Panc1 (cell line): ENCODE results near the gene PPP2R2B. TPM values are rescaled to one million over a fixed set of nuclear protein-coding genes. Genes with fewer than 3 reads are reported as not detected.

Source experiments
- ATAC-seq: fragments of 200-7000 bp; cut with Tn5 transposase; 2 replicates; pipeline ENCODE4 v1.9.1; 2020; ENCODE audit warnings: mild to moderate bottlenecking, moderate library complexity
- BruUV-seq: library from RNA; stranded (reverse); fragments of 400-500 nt; replicated peaks from 2 replicates; lab custom pipeline; 2021; lab: Mats Ljungman, UMichigan
- CTCF ChIA-PET: fragments of 300-600 bp; sonication (Branson Sonifier 250); formaldehyde crosslinking; loops from one replicate; lab custom pipeline; 2022; ENCODE audit warnings: antibody characterized with exemption; lab: Charles Lee
- POLR2A ChIA-PET: fragments of 300-600 bp; sonication (Branson Sonifier 250); formaldehyde crosslinking; loops from one replicate; lab custom pipeline; 2022; ENCODE audit warnings: antibody characterized with exemption; lab: Charles Lee
- DNase-seq: peaks from one replicate; pipeline ENCODE4 v3.0.0-alpha.2; 2010; ENCODE audit warnings: low read depth, low spot score
- H3K27ac ChIP-seq: 2 replicates; pipeline ENCODE4 v1.5.1; 2011; ENCODE audit warnings: mild to moderate bottlenecking, low read length, inconsistent platforms
- H3K27me3 ChIP-seq: fragments of 200-500 bp; sonication (Bioruptor generic); 2 replicates; pipeline ENCODE4 v1.6.0; 2014; ENCODE audit warnings: low read length, inconsistent platforms; ENCODE audit not compliant: control insufficient read depth, insufficient read depth
- H3K36me3 ChIP-seq: fragments of 200-500 bp; sonication (Bioruptor generic); 2 replicates; pipeline ENCODE4 v1.5.1; 2014; ENCODE audit warnings: inconsistent platforms, mild to moderate bottlenecking, low read length, moderate library complexity; ENCODE audit not compliant: control insufficient read depth, insufficient read depth
- H3K4me1 ChIP-seq: 2 replicates; pipeline ENCODE4 v1.5.1; 2011; ENCODE audit warnings: inconsistent platforms, mild to moderate bottlenecking, low read length, moderate library complexity; ENCODE audit not compliant: control insufficient read depth, insufficient read depth
- H3K4me3 ChIP-seq, 2 experiments: 2 replicates each; pipeline ENCODE4 v1.5.1; 2011 to 2012; ENCODE audit warnings: low read depth in 2 of 2, low read length in 2 of 2, mild to moderate bottlenecking in 2 of 2, inconsistent platforms in 1 of 2, moderate library complexity in 1 of 2
- H3K9me3 ChIP-seq: fragments of 200-500 bp; sonication (Bioruptor generic); 2 replicates; pipeline ENCODE4 v1.5.1; 2014; ENCODE audit warnings: low read depth, mild to moderate bottlenecking, inconsistent platforms, low read length, moderate library complexity; ENCODE audit not compliant: control insufficient read depth, insufficient read depth
- POLR2AphosphoS5 ChIP-seq: IDR thresholded peaks from 2 replicates; pipeline ENCODE4 v1.6.1; 2012; ENCODE audit warnings: mild to moderate bottlenecking, low read depth, low read length, moderate library complexity
- SIN3A ChIP-seq: IDR thresholded peaks from 2 replicates; pipeline ENCODE4 v1.6.1; 2012; ENCODE audit warnings: low read depth, mild to moderate bottlenecking, low read length, moderate library complexity, borderline replicate concordance; ENCODE audit not compliant: insufficient read depth
- TCF7L2 ChIP-seq: IDR thresholded peaks from 2 replicates; pipeline ENCODE4 v1.6.1; 2011; ENCODE audit warnings: mild to moderate bottlenecking, low read depth, low read length, inconsistent platforms
- in situ Hi-C: cut with HindIII; loops from 2 replicates; pipeline ENCODE4 v1.10.0; 2016; ENCODE audit warnings: low sequenced_read_pairs, low pct_unique_long_range_greater_than_20kb
- intact Hi-C: fragments of 100-400 bp; cut with micrococcal nuclease; formaldehyde crosslinking; loops from one replicate; pipeline ENCODE4 v1.10.0; 2022; ENCODE audit not compliant: unreplicated experiment
- total RNA-seq: library from RNA; stranded (reverse); gene quantifications from one replicate; pipeline ENCODE4 v1.2.1, GENCODE V29; 2021; ENCODE audit not compliant: unreplicated experiment
- TF ChIP-seq, protein P1 (sequence below): fragments of 450-650 bp; IDR thresholded peaks from 2 replicates; pipeline ENCODE4 v1.5.1; 2017; ENCODE audit warnings: mild to moderate bottlenecking
- TF ChIP-seq, protein P2 (sequence below), 2 experiments: IDR thresholded peaks; 2 replicates each; pipeline ENCODE4 v1.6.1; 2011 to 2012; ENCODE audit warnings: low read depth in 2 of 2, control low read depth in 1 of 2, low read length in 1 of 2, mild to moderate bottlenecking in 1 of 2, moderate library complexity in 1 of 2; ENCODE audit not compliant: insufficient read depth in 1 of 2

PPP2R2B gene
- total RNA-seq, 1 experiment from 2014 or later, result 8.8 TPM

DNA sequence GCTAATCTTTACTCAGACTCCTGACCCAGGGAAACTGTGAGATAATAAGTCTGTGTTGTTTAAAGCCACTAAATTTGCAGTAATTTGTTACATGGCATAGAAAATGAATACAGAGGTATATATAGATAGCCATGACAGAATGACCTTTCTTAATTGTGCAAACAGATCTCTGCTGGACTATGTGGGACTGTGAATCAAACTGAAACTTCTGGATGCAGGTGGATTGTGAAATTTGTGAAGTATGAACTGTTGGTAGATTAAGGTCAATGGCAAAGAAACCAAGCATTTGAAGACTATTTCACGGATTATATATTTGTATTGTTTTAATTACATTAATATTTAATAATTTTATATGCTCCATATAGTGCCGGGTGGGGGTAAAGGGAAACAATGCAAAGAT is 310.4 kb downstream of the PPP2R2B start:
- no peak overlapping the region for H3K27ac ChIP-seq
- intact Hi-C loops, result no loop called here
- TF ChIP-seq SIN3A, result no peak
- TF ChIP-seq, protein P1, sequence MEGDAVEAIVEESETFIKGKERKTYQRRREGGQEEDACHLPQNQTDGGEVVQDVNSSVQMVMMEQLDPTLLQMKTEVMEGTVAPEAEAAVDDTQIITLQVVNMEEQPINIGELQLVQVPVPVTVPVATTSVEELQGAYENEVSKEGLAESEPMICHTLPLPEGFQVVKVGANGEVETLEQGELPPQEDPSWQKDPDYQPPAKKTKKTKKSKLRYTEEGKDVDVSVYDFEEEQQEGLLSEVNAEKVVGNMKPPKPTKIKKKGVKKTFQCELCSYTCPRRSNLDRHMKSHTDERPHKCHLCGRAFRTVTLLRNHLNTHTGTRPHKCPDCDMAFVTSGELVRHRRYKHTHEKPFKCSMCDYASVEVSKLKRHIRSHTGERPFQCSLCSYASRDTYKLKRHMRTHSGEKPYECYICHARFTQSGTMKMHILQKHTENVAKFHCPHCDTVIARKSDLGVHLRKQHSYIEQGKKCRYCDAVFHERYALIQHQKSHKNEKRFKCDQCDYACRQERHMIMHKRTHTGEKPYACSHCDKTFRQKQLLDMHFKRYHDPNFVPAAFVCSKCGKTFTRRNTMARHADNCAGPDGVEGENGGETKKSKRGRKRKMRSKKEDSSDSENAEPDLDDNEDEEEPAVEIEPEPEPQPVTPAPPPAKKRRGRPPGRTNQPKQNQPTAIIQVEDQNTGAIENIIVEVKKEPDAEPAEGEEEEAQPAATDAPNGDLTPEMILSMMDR, result no peak
- TF ChIP-seq, protein P2, sequence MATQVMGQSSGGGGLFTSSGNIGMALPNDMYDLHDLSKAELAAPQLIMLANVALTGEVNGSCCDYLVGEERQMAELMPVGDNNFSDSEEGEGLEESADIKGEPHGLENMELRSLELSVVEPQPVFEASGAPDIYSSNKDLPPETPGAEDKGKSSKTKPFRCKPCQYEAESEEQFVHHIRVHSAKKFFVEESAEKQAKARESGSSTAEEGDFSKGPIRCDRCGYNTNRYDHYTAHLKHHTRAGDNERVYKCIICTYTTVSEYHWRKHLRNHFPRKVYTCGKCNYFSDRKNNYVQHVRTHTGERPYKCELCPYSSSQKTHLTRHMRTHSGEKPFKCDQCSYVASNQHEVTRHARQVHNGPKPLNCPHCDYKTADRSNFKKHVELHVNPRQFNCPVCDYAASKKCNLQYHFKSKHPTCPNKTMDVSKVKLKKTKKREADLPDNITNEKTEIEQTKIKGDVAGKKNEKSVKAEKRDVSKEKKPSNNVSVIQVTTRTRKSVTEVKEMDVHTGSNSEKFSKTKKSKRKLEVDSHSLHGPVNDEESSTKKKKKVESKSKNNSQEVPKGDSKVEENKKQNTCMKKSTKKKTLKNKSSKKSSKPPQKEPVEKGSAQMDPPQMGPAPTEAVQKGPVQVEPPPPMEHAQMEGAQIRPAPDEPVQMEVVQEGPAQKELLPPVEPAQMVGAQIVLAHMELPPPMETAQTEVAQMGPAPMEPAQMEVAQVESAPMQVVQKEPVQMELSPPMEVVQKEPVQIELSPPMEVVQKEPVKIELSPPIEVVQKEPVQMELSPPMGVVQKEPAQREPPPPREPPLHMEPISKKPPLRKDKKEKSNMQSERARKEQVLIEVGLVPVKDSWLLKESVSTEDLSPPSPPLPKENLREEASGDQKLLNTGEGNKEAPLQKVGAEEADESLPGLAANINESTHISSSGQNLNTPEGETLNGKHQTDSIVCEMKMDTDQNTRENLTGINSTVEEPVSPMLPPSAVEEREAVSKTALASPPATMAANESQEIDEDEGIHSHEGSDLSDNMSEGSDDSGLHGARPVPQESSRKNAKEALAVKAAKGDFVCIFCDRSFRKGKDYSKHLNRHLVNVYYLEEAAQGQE (IDR thresholded peaks at IDR 0.05; ENCODE audit: insufficient read depth in 1 of 2, low read depth in 2 of 2, low read length in 1 of 2), result no peak
- no peak for TF ChIP-seq POLR2AphosphoS5
- TF ChIP-seq TCF7L2, result no peak
- no TSS peak for BruUV-seq
- H3K27me3 ChIP-seq, result no peaks in the 10 kb centered on the region
- H3K4me1 ChIP-seq, result no peaks in the 10 kb centered on the region
- ATAC-seq, result no peak
- H3K36me3 ChIP-seq, result no peaks in the 10 kb centered on the region
- CTCF ChIA-PET, result no interaction called here
- POLR2A ChIA-PET, result no interaction called here
- no peak overlapping the region for H3K4me3 ChIP-seq
- no peaks in the 10 kb centered on the region for H3K9me3 ChIP-seq
- in situ Hi-C loops, result no loop called here
- DNase-seq, result no peak

DNA sequence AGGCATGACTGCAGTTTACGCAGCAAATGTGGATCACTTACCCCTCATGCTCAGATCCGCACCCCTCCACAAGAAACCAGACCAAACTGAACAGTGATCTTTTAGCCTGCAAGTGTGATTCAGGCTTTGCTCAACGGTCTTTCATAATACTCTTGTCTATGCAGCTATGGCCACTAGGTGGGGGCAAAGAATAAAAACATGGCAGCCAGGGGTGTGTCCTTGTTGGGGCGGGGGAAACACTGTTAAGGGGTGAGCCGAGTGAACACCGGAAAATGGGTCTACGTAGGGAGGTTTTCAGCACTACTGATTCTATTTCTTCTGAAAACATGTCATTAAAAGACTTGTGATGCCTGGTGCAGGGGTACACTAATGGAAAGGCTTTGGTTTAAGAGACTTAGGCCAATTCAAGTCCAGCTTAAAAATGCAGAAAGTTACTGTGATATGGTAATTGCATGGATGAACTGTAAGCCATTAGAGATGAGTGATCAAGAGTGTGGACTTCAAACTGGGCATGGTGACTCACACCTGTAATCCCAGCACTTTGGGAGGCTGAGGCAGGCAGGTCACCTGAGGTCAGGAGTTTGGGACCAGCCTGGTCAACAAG is 312.7 kb downstream of the PPP2R2B start:
- in situ Hi-C loops (no loop called here), intact Hi-C loops (no loop called here)
- H3K4me3 ChIP-seq, result no peak overlapping the region
- no peak overlapping the region for H3K27ac ChIP-seq
- ChIA-PET POLR2A (interaction anchor here (0.6 kb wide), 1 partner anchor 400 kb away, joined by 3 read pairs; no protein-coding TSS in a partner anchor), CTCF (interaction anchor here (0.6 to 1.0 kb wide), 3 partner anchors 133 to 400 kb away, joined by 4 to 6 read pairs (median 5); no protein-coding TSS in a partner anchor)
- no peaks in the 10 kb centered on the region for H3K36me3 ChIP-seq
- BruUV-seq, result no TSS peak
- DNase-seq (no peak), ATAC-seq (peak; percentile 91)
- no peaks in the 10 kb centered on the region for H3K9me3 ChIP-seq
- TF ChIP-seq SIN3A, result no peak
- TF ChIP-seq, protein P1, result peak; percentile 74
- no peaks in the 10 kb centered on the region for H3K27me3 ChIP-seq
- no peaks in the 10 kb centered on the region for H3K4me1 ChIP-seq
